LoVo (cell line): ENCODE data around the gene CWH43.
"Not testable (repeated sequence)": the region's sequence is repeated elsewhere in the genome, so short reads cannot be mapped to it uniquely, and the experiment has no call there.

Experiments
- DNase-seq: peaks from one replicate; pipeline ENCODE4 v3.0.0-alpha.2; 2016; ENCODE audit warnings: low spot score

Gene CWH43

DNA sequence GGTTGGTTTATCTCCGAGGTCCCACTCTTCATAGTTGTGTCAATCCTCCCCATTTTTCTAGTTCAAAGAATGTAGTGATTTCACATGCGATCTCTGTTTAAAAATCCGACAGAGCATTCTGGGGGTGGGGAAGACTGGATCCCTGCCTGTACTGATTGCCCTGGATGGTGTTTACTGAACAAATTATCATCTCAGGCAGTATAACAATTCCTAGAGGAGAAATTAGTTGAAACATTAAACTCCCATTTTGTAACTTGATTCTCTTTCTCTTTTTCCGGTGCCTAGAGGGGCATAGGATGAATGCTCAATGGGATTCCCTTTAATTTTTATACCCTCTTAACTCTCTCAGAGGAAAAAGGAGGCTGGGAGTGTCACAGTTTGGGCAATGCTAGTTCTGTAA lies 10.0 kb upstream of the CWH43 start:
- DNase-seq = no peak

DNA sequence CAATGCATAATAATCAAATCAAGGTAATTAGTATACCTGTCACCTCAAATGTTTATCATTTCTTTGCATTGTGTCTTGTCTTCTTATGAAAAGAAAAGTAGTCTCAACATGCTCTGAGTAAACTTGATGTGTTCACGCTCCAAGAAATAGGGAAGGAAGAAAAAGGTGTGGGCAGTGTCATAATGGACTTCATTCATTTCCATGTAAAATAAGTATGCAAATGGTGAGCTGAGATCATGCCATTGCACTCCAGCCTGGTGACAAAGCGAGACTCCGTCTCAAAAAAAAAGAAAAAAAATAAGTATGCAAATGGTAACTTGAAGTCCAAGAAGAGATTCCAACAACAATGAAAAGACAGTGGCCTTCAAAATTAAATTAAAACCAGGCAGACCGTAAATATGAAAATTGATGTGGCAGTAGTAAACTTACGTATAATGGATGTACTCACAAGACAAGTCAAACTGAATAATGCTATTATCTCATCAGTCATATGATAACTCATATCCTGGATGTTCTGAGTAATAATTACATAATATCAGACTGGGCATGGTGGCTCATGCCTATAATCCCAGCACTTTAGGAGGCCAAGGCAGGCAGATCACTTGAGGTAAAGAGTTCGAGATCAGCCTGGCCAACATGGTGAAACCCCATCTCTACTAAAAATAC lies 6.0 kb upstream of the CWH43 start:
- no peak for DNase-seq

DNA sequence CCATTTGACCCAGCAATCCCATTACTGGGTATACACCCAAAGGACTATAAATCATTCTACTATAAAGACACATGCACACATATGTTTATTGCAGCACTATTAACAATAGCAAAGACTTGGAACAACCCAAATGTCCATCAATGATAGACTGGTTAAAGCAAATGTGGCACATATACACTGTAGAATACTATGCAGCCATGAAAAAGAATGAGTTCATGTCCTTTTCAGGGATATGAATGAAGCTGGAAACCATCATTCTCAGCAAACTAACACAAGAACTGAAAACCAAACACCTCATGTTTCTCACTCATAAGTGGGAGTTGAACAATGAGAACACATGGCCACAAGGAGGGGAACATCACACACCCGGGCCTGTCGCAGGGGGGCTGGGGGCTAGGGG lies 2.1 kb upstream of the CWH43 start:
- DNase-seq = not testable (repeated sequence)

DNA sequence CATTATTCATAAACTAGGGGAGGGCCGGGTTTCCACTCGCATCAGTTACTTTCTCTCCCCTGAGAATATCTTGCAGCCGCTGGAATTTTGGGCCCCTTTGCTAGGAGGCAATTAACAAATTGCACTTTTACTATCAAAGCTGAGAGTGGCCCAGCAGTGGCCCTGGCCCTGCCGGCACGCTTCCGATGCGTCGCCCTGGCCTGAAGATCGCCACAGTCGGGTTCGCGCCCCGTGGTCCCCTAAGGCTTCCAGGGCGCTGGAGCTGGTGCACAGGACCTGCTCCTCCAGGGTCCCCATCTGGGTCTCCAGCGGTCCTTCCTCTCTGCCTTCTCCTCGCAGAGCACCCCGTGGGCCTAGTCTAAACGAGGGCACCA lies 486 bp upstream of the CWH43 start:
- no peak for DNase-seq

- DNase-seq = no peak
Observed at GRCh38 chr4:48986654-48987164, 634 bp downstream of the CWH43 start.

- no peak for DNase-seq
Observed at GRCh38 chr4:48989461-48990203, 3.6 kb downstream of the CWH43 start.

DNA sequence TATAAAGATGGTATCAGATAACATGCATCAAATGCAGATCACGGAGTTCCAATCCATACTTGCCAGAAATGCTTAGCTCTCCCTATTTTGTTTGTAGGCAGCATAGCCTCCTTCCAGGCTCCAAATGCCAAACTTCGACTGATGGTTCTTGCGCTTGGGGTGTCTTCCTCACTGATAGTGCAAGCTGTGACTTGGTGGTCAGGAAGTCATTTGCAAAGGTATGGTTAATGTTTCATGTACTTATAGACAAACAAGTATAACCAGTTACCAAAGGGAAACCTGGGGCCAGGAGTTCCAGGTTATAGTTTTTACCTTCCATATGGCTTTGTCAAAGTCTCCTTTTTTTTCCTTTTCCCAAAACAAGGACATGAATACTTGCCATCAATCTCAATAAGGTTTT lies 5.3 kb downstream of the CWH43 start:
- no peak for DNase-seq

DNA sequence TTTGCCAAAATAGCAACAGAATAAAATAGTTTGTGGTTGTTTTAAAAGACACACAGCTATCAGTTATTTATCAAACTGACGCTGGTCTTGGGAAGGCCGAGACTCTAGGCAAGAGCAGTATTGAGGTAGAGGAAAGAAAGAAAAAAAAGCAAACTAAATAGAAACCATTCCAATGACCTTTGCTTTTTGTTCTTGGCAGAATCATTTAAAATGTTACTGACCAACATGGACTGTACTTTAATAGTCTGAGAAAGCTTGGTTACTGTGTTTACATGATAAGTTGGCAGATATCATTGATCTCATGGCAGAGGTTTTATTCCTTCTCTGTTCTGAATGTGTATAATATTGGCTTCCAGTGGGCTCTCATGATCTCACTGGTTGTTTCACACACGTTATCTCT lies 11.9 kb downstream of the CWH43 start:
- no peak for DNase-seq

GRCh38 chr4:48998440-48998839 lies 12.4 kb downstream of the CWH43 start:
- DNase-seq = no peak

DNA sequence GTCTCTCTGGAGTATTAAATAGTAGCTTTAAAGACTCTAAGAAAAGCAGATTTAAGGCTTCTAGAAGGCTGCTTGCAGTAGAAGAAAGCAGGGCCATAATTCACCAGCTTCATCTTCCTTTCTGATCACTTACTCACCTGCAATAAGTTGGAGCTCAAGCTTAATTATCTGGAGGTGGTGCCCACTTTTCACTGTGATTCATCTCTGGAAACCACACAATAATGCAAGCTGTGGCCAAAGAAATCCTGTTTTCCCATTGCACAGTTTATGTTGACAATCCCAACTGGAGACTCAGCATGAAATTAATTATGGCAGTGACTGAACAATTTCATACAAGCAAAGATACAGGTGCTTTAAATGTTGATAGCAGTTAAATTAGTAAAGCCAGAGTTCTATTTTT lies 14.7 kb downstream of the CWH43 start:
- no peak for DNase-seq

DNA sequence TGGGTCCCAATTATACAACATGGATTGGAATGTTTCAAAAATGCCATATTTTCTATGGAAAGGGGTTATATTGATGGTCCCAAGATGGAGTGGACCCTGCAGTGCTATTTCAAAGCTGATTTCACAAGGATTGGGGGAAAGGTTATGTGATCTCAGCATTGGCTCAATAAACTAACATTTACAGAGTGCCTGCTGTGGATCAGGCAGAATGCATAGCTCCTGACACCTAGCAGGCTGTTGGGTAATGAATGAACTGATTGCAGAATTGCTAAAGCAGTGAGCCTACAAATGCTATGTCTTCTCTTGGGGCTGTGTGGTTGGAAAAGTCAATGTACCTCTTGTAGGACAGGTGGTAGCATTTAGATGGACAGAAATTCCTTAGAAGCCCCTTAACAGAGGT lies 16.9 kb downstream of the CWH43 start:
- DNase-seq = no peak

DNA sequence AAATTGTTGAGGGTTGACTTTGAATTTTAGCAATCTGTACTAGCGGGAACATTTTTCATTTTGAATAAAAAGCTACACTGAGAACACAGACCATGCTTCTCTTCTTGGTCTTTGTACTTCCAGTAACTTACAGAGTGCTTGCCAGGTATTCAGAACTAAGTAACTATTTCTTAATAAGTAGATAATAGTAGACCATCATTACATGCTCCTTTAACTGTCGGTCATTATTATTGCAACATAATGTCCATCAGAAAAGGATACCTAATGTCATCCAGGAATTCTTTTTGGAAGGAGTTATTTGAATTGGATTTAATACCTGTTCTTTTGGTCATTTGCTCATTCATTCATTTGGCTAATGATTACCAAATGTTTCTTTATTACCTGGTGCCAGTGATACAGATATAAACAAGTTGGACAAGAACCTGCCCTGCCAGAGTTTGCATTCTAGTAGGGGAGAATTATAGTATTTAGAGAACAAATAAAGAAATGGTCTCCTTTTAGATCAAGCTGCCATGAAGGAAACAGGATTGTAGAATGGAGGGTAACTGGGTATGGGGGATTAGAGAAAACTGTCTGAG lies 32.7 kb downstream of the CWH43 start:
- DNase-seq = no peak

- DNase-seq = peak; percentile 32
Observed at GRCh38 chr4:49032440-49033161, 46.5 kb downstream of the CWH43 start.

DNA sequence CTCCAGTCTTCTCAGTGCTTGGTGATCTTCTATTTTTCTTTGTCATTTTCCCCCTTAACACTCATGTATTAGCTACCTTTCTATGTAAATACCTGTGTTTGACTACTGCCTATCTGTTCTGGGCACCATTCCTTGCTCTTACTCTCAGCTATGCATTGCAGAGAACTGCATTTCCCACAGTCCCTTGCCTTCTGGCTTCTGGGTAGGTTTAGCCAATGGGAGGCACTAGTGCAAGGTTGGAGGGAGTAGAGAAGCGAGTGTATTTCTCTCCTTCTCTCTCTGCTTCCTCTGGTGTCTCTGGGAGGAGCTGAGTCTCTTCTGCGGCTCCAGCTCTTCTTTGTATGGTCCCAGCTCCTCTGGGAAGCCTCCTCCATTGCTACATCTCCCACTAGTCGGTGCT lies 50.5 kb downstream of the CWH43 start:
- no peak for DNase-seq

DNA sequence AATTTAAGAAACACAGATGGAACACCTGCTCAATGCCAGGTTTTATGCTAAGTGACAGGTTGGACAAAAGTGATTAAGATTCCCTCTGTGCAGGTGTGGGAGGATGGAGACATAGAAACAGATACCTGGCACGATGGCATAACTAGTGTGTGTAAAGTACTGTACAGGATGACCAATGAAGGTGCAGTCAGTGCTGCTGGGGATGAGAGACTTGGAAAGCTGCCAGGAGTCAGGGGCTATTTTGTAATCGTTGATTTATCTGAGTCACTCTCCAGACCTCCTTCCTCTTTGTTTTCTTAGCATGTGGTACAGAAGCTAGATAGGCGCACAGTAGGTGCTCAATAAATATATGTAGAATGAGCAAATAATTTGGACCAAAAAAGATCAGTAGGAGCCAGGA lies 58.2 kb downstream of the CWH43 start:
- no peak for DNase-seq

- no peak for DNase-seq
Observed at GRCh38 chr4:49058306-49058705, 72.2 kb downstream of the CWH43 start.

DNA sequence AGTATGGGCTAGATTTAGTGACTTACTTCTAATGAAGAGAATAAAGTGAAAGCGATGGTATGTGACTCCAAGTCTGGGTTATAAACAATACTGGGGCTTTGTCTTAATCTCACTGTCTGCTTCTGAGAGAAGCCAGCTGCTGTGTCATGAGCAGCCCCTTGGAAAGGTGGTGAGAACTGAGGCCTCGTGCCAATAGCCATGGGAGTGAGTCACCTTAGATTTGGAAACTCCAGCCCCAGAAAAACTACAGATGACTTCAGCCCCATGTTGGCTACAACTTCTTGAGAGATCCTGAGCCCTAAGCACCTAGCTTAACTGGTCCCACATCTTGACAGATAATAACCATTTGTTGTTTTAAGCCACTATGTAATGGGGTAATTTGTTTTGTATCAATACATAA lies 77.6 kb downstream of the CWH43 start:
- DNase-seq = no peak

GRCh38 chr4:49072196-49072595 lies 86.1 kb downstream of the CWH43 start:
- not testable (repeated sequence) for DNase-seq

DNA sequence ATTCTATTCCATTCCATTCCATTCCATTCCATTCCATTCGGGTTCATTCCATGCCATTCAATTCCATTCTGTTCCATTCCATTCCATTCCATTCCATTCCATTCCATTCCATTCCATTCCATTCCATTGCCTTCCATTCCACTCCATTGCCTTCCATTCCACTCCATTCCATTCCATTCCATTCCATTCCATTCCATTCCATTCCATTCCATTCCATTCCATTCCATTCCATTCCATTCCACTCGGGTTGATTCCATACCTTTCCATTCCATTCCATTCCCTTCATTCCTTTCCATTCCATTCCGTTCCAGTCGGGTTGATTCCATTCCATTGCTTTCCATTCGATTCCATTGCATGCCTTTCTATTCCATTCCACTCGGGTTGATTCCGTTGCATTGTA lies 105.8 kb downstream of the CWH43 start:
- DNase-seq = not testable (repeated sequence)

- DNase-seq = not testable (repeated sequence)
Observed at GRCh38 chr4:49092608-49093135, 106.6 kb downstream of the CWH43 start.

- DNase-seq = not testable (repeated sequence)
Observed at GRCh38 chr4:49096215-49096614, 110.1 kb downstream of the CWH43 start.

GRCh38 chr4:49096627-49097026 lies 110.6 kb downstream of the CWH43 start:
- not testable (repeated sequence) for DNase-seq
